Cardiac muscle cell (in vitro differentiated cells and primary cell): Measurements from ENCODE around the gene DNAI2. TPM values are rescaled to one million over a fixed set of nuclear protein-coding genes. Genes with fewer than 3 reads are reported as not detected.

Experiments
- DNase-seq, 2 donors: peaks; one replicate each; pipeline versions ENCODE4 v3.0.0 to v3.0.0-alpha.2; 2010 to 2017; ENCODE audit warnings: low read depth in 1 of 2, low spot score in 1 of 2
- H3K27ac ChIP-seq: fragments of 200-600 bp; sonication (generic); 2 replicates; pipeline ENCODE4 v1.5.1; 2016
- H3K27me3 ChIP-seq: fragments of 200-600 bp; sonication (generic); 2 replicates; pipeline ENCODE4 v1.6.0; 2016; ENCODE audit warnings: control low read depth
- H3K36me3 ChIP-seq: fragments of 200-600 bp; sonication (generic); 2 replicates; pipeline ENCODE4 v1.5.1; 2016; ENCODE audit warnings: control low read depth
- H3K4me1 ChIP-seq: fragments of 200-600 bp; sonication (generic); 2 replicates; pipeline ENCODE4 v1.8.1; 2017; ENCODE audit warnings: low read depth, mild to moderate bottlenecking, mixed run types
- H3K4me3 ChIP-seq: fragments of 200-600 bp; sonication (generic); 2 replicates; pipeline ENCODE4 v1.5.1; 2016; ENCODE audit warnings: mild to moderate bottlenecking
- H3K9me3 ChIP-seq: fragments of 200-600 bp; sonication (generic); 2 replicates; pipeline ENCODE4 v1.5.1; 2017; ENCODE audit warnings: low read depth, mild to moderate bottlenecking, control low read depth
- CTCF ChIP-seq: IDR thresholded peaks from 2 replicates; pipeline ENCODE4 v1.5.1; 2012; ENCODE audit warnings: low read depth, mild to moderate bottlenecking, low read length
- polyA plus RNA-seq: library from polyadenylated mRNA; unstranded; fragments of >200 nt; fragmentation: Nextera tagmentation; extraction: Ambion mirVana; gene quantifications from 2 replicates; pipeline ENCODE4 v1.2.1, GENCODE V29; 2016
- total RNA-seq: library from RNA; depleted of rRNA; stranded (reverse); fragments of >200 nt; gene quantifications from 2 replicates; pipeline ENCODE4 v1.2.3, GENCODE V29; 2016

Gene DNAI2
- total and polyA plus RNA-seq, 2 experiments from 2014 or later, result not detected

- no peak for DNase-seq
- no peaks in the 10 kb centered on the region for H3K9me3 ChIP-seq
- no peaks in the 10 kb centered on the region for H3K4me1 ChIP-seq
- H3K4me3 ChIP-seq, result no peak overlapping the region
- TF ChIP-seq CTCF, result no peak
- H3K27me3 ChIP-seq, result no peaks in the 10 kb centered on the region
- no peak overlapping the region for H3K27ac ChIP-seq
- H3K36me3 ChIP-seq, result no peaks in the 10 kb centered on the region
These were observed 2.8 kb upstream of the DNAI2 start for GRCh38 chr17:74271281-74271680.

- DNase-seq, result peak in 1 of 2 donors; percentile 59
- peaks cover 5% of the 10 kb centered on the region for H3K4me1 ChIP-seq
These were observed 2.0 kb upstream of the DNAI2 start for GRCh38 chr17:74271901-74272561.

GRCh38 chr17:74272731-74273201 is 1.3 kb upstream of the DNAI2 start:
- Histone ChIP-seq H3K36me3 (no peaks in the 10 kb centered on the region), H3K9me3 (no peaks in the 10 kb centered on the region), H3K4me3 (no peak overlapping the region), H3K4me1 (peaks cover 5% of the 10 kb centered on the region), H3K27me3 (no peaks in the 10 kb centered on the region), H3K27ac (no peak overlapping the region)
- no peak for TF ChIP-seq CTCF
- peak in 1 of 2 donors; percentile 80 for DNase-seq

More at GRCh38 chr17:74271901-74272561, 2.0 kb upstream of the DNAI2 start:
- Histone ChIP-seq H3K36me3 (no peaks in the 10 kb centered on the region), H3K4me3 (no peak overlapping the region), H3K27ac (no peak overlapping the region), H3K9me3 (no peaks in the 10 kb centered on the region), H3K27me3 (no peaks in the 10 kb centered on the region)
- TF ChIP-seq CTCF, result no peak

- TF ChIP-seq CTCF, result no peak
- H3K36me3 ChIP-seq, result no peaks in the 10 kb centered on the region
- no peaks in the 10 kb centered on the region for H3K27me3 ChIP-seq
- no peak overlapping the region for H3K27ac ChIP-seq
- H3K4me3 ChIP-seq, result no peak overlapping the region
- no peaks in the 10 kb centered on the region for H3K9me3 ChIP-seq
- H3K4me1 ChIP-seq, result peaks cover 5% of the 10 kb centered on the region
- no peak for DNase-seq
These were observed 791 bp downstream of the DNAI2 start for GRCh38 chr17:74274709-74275340.

- no peak overlapping the region for H3K27ac ChIP-seq
- TF ChIP-seq CTCF, result no peak
- H3K4me3 ChIP-seq, result no peak overlapping the region
- peaks cover 5% of the 10 kb centered on the region for H3K4me1 ChIP-seq
- no peaks in the 10 kb centered on the region for H3K36me3 ChIP-seq
- H3K27me3 ChIP-seq, result no peaks in the 10 kb centered on the region
- DNase-seq, result peak in 1 of 2 donors; percentile 87
- H3K9me3 ChIP-seq, result no peaks in the 10 kb centered on the region
These were observed 2.0 kb downstream of the DNAI2 start for GRCh38 chr17:74276051-74276476.
